Stimulated activated CD8-positive, alpha-beta memory T cell treated with anti-CD3 and anti-CD28 coated beads, Interleukin-2, amount 100 ng/mL, for 1 hour (primary cell): ENCODE results near the gene MUC3A.
"Not testable (repeated sequence)": the region's sequence is repeated elsewhere in the genome, so short reads cannot be mapped to it uniquely, and the experiment has no call there.

Experiments used
- DNase-seq, 2 donors: peaks; one replicate each; pipeline ENCODE4 v3.0.0-alpha.2; 2020; ENCODE audit warnings: low read depth in 2 of 2

Gene MUC3A, protein sequence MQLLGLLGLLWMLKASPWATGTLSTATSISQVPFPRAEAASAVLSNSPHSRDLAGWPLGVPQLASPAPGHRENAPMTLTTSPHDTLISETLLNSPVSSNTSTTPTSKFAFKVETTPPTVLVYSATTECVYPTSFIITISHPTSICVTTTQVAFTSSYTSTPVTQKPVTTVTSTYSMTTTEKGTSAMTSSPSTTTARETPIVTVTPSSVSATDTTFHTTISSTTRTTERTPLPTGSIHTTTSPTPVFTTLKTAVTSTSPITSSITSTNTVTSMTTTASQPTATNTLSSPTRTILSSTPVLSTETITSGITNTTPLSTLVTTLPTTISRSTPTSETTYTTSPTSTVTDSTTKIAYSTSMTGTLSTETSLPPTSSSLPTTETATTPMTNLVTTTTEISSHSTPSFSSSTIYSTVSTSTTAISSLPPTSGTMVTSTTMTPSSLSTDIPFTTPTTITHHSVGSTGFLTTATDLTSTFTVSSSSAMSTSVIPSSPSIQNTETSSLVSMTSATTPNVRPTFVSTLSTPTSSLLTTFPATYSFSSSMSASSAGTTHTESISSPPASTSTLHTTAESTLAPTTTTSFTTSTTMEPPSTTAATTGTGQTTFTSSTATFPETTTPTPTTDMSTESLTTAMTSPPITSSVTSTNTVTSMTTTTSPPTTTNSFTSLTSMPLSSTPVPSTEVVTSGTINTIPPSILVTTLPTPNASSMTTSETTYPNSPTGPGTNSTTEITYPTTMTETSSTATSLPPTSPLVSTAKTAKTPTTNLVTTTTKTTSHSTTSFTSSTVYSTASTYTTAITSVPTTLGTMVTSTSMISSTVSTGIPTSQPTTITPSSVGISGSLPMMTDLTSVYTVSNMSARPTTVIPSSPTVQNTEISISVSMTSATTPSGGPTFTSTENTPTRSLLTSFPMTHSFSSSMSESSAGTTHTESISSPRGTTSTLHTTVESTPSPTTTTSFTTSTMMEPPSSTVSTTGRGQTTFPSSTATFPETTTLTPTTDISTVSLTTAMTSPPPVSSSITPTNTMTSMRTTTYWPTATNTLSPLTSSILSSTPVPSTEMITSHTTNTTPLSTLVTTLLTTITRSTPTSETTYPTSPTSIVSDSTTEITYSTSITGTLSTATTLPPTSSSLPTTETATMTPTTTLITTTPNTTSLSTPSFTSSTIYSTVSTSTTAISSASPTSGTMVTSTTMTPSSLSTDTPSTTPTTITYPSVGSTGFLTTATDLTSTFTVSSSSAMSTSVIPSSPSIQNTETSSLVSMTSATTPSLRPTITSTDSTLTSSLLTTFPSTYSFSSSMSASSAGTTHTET (N-terminal part only)

DNA sequence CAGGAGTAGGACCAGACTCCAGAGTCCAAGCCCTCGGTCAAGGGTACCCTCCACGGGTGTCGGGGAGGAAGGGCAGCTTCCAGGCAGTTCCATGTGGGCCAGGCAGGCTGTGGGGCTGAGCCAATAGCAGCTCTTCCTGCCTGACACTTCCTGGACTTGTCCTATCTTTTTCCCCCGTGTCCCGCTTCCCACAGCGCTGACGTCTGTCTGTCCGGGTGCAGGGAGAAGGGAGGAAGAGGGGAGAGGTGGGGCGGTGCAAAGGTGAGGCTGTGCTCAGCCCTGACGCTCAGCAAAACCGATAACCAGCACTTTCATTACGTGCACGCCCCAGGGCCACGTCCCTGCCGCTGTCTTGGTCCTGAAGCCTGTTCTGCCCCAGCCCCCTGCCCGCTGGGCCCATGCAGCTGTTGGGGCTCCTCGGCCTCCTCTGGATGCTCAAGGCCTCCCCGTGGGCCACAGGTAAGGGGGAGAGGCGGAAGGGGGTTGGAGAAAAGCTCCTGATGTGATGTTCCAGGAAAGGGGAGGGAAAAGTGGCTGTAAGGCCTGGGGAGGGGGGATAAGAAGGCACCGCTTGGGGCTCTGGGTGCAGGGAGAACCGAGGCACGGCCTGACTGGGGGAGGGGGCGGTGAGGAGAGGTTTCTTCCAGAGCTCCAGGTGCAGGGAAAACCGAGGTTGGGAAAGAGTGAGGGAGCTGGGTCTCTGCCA is at the start of gene MUC3A:
Gene MUC3A, plus strand, starts transcription at position 308 of the 706 bp plus-strand sequence. Its CDS starts 91 bp downstream, at position 399.
- DNase-seq, result no peak

DNA sequence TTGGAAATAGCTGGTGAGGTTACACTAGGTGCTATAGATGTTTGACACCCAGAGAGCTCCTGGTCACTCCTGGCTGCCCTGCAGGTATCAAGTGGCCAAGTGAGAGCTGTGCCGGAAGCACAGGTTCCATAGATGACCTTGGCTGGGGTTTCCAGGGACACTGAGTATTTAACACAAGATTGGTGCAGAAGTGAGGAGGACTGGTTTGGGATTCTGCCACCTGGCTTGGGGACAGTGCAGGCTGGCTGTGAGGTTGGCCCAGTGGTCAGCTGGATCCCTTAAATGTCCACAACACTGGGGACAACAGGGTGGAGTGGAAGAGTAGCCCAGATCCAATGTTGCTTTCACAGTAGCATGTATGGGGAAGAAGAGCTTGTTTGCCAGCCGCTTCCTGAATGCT is 48.4 kb upstream of the MUC3A start:
- no peak for DNase-seq

DNA sequence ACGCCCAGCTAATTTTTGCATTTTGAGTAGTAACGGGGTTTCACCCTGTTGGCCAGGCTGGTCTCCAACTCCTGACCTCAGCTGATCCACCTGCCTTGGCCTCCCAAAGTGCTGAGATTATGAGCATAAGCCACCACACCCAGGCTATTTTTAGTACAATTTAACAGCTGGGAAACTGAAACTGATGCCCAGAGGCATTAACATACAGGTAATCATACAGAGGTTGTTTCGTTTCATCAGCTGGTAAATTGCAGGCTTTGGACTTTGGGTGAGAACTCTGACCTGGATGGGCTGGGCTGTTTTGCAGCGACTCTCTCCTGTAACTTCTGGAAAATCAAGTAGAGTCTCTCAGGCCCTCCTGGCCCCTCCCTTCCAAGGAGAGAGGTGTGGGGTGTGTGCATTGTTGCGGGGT is 47.4 kb upstream of the MUC3A start:
- DNase-seq, result no peak

DNA sequence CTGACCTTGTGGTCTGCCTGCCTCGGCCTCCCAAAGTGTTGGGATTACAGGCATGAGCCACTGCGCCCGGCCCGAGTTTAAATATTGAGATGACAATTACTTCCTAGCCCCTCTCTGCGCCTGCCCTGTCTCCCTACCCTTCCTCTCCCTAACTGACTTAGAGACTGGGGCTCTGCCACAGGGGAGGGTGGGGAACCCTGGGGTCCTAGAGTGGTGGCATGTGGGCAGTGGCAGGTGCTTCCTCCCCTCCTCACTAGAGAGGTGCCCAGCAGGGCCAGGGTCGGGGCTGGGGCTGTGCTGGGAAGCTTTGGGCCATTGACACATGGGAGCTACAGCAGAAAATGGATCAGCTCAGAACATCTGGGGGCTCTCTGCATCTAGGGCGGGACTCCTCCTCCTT is 46.7 kb upstream of the MUC3A start:
- no peak for DNase-seq

DNA sequence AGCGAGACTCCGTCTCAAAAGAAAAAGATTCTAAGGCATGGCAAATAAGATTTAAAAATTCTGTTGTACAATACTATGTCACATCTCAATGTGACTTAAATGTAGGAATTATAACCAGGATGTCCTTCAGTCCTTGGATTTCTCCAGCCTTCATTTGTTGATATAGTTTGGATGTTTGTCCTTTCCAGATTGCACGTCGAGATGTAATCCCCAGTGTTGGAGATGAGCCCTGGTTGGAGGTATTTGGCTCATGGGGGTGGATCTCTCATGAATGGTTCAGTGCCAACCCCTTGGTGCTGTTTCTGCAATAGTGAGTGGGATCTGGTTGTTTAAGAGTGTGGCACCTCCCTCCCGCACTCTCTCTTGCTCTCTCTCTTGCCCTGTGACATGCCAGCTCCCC is 40.8 kb upstream of the MUC3A start:
- DNase-seq, result no peak

DNA sequence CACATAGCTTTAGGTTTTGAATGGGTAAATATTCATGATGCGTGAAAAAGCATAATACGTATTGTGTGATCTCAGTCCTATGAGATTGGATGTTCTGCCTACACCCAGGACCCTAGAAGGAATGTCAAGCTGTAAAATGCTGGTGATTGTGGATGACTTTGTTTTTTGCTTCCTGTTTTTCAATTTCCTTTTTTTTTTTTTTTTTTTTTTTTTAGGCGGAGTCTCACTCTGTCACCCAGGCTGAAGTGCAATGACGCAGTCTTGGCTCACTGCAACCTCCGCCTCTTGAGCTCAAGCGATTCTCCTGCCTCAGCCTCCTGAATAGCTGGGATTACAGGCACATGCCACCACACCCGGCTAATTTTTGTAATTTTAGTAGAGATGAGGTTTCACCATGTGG is 38.9 kb upstream of the MUC3A start:
- DNase-seq, result not testable (repeated sequence)

DNA sequence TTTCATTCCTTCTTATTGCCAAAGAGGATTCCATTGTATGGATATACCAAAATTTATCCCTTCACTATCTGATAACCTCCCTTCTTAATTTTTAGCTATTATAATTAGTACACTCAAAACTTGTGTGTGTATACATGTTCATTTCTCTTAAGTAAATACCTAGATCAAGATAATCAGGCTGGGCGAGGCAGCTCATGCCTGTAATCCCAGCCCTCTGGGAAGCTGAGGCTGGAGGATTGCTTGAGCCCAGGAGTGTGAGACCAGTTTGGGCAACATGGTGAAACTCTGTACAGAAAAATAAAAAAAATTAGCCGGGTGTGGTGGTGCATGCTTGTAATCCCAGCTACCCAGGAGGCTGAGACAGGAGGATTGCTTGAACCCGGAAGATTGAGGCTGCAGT is 37.9 kb upstream of the MUC3A start:
- no peak for DNase-seq

DNA sequence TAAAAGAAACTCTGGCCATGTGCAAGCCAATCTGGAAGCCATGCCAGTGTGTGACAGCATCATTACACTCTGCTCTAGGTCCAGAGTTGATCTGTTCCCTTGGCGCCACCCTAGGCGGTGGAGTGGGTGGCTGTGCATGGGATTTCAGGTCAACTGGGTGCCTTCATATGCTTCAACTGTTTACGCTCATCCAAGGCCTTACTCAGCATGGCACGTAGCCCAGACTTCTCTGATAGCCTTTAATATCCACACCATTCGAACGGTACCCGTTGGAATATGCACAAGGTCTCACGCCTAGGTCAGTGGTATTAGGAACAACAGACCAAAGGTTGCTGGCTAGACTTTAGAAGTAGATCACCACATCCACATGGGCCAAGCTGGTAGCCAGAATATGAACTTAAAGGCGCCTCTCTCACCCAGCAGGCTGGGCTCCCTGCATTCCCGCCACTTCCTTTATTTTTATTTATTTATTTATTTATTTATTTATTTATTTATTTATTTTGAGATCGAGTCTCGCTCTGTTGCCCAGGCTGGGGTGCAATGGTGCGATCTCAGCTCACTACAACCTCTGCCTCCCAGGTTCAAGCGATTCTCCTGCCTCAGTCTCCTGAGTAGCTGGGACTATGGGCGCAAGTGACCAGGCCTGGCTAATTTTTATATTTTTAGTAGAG is 35.0 kb upstream of the MUC3A start:
- DNase-seq, result no peak

DNA sequence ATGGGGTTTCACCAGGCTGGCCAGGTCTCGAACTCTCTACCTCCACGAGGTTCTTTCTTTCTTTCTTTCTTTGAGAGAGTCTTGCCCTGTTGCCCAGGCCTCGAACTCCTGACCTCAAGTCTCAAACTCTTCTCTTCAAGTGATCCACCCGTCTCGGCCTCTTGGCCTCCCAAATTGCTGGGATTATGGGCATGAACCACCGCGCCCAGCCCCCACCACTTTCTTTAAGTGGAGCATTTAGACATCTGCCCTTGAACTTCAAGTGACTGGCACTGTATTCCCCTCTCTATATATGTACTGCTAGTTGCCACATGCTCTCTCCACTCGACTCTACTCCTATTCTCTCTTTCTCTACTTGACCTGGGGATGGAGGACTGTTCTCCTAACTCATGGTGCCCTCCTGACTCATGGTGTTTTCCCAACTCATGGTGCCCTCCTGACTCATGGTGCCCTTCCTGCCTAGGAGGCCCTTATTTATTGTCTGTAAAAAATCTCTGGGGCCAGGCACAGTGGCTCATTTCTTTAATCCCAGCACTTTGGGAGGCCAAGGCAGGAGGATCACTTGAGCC is 34.4 kb upstream of the MUC3A start:
- no peak for DNase-seq

DNA sequence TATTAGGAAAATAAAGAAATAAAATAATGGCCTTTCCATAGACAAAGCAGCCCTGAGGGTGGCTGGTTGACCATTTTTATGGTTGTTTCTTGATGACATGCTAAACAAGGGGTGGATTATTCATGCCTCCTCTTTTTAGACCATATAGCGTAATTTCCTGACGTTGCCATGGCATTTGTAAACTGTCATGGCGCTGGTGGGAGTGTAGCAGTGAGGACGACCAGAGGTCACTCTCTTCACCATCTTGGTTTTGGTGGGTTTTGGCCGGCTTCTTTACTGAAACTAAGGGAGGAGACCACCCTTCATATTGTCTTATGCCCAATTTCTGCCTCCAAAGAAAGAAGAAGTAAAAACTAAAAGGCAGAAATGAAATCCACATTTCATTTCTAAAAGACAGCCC is 30.0 kb upstream of the MUC3A start:
- DNase-seq, result not testable (repeated sequence)

DNA sequence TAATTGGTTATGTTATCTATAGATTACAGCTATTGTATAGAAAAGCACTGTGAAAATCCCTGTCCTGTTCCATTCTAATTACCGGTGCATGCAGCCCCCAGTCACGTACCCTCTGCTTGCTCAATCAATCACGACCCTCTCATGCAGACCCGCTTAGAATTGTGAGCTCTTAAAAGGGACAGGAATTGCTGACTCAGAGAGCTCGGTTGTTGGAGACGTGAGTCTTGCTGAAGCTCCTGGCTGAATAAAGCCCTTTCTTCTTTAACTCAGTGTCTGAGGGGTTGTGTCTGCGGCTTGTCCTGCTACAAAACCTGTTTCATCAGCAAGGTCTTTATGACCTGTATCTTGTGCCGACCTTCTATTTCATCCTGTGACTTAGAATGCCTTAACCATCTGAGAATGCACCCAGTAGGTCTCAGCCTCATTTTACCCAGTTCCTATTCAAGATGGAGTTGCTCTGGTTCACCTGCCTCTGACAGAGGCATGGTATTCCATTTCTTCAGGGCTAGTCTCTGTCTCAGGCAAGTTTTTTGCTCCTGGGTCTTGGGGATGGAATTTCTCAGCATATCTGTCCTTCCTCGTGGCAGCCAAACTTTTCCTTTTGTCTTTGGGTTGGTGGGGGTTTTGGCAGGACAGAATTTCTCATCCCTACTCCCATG is 29.4 kb upstream of the MUC3A start:
- DNase-seq, result not testable (repeated sequence)

DNA sequence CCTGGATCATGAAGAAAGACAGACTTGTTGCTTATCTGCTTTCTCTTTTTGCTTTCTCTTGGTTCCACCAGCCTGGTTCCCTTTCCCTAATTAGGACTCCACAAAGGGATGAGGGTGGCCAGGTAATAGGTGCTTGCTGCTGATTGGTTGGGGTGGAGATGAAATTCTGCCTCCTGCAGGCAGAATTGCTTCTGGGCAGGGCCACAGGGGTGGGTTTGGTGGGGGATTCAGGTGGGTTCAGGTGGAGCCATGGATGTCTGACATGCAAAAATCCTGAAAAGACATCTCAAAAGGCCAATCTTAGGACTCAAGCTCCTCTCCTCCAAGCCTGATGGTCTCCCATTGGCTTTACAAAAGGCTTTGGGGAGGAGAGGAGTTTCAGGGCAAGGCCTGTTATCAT is 28.3 kb upstream of the MUC3A start:
- DNase-seq, result no peak

DNA sequence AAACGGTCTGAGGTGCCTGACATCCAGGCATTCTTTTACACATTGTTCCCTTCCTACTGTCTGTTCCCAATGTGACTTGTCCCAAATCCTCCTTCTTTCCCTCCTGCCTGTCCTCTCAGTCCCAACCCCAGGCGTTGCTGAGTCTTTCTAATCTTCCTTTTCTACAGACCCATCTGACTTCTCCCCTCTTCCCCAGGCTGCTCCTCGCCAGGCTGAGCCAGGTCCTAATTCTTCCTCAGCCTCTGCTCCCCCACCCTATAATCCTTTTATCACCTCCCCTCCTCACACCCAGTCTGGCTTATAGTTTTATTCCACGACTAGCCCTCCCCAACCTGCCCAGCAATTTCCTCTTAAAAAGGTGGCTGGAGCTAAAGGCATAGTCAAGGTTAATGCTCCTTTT is 25.7 kb upstream of the MUC3A start:
- not testable (repeated sequence) for DNase-seq

DNA sequence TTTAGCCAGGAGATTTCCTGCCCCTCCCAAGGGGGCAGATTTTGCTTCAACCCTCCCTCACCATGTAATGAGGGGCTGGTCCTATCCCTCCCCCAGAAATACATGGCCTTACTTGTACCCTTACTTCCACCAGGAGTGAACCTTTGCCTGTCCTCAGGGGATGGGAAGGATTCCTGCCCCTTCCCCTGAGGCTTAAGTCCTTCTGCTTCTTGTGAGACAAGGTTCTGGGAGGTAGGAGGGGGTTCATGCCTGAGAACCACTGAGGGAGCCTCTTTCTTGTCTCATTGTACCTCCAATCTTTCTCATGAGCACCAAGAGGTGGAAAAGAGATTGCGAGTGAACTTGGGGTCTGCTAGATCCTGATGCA is 19.5 kb upstream of the MUC3A start:
- no peak for DNase-seq

DNA sequence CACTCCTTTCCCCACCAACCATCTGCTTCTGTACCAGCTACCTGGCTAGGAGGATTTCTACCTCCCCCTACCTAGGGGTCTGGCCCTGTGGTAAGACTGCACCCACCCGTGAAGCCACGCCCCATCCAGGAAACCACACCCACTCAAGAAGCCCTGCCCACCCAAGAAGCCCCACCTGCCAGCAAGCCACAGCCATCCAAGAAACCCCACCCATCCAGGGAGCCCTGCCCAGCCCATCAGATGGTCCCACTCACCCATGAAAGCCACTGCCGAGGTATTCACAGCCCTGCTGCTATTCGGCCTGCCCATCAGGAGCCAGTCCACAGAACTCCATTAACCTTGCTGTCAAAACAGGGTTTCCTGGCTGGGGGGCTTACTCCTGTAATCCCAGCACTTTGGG is 15.6 kb upstream of the MUC3A start:
- DNase-seq, result no peak

DNA sequence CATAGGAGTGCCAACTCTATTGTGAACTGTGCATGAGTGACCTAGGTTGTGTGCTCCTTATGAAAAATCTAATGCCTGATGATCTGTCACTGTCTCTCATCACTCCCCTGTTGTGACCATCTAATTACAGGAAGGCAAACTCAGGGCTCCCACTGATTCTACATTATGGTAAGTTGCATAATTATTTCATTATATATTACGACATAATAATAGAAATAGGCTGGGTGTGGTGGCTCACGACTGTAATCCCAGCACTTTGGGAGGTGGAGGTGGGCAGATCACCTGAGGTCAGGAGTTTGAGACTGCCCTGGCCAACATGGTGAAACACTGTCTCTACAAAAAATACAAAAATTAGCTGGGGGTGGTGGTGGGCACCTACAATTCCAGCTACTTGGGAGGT is 14.0 kb upstream of the MUC3A start:
- DNase-seq, result not testable (repeated sequence)

DNA sequence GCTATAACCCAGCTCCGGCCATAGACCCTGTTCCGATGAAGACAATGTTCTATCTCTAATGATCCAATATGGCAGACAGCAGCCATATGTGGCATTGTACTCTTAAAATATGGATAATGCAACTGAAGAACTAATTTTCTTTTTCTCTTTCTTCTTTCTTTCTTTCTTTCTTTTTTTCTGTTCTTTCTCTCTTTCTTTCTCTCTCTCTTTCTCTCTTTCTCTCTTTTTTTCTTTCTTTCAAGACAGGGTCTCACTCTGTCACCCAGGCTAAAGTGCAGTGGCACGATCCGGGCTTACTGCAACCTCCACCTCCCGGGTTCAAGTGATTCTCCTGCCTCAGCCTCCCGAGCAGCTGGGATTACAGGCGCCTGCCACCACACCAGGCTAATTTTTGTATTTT is 13.2 kb upstream of the MUC3A start:
- not testable (repeated sequence) for DNase-seq

DNA sequence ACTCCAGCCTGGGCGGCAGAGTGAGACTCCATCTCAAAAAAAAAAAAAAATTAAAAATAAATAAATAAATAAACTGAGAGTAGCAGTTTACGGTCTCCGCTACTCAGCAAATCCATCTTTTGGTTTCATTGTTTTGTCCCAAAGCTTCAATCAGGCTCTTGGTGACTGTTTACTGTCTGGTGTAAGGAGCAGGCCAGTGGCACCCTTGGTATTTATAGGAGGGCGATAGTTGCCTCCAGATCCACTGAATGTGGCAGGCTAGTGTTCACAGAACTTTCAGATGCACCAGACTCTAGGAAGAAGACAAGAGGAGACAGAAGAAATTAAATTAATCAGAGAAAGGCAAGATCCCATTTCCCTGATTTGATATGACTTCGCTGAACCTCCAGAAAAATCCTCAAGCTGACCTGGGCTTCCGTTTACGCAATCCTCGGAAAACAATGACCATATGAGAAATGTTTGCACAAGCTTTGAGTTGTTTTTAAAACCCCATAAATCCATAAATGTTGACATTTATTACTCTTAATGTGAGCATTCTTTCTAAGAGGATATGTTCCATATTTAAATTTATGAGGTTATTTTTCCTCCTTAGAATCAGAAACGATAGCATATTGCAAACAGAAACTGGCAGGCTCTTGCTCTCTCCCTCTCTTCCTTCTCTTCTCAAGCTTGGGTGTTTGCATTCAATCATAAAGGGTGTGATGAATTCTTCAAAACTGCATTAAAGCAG is 7.1 kb upstream of the MUC3A start:
- DNase-seq, result no peak

DNA sequence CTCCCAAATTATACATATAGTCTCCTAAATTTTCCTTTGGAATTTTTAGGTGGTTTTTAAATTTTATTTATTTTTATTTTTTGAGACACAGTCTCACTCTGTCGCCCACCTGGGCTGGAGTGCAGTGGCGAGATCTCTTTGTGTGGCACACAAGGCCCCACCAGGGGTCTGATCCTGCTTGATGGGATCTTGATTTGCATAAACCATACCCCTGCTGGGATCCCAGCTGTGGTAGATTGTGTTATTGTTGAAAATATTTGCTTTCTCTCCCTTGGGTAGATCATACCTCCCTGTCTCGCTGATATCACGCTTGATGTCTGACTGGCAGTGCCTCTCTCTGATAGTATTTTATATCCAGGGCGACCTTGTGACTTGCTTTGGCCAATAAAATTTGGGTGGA is 5.6 kb upstream of the MUC3A start:
- no peak for DNase-seq
